ENCODE results near the gene PDE3A.

DNA sequence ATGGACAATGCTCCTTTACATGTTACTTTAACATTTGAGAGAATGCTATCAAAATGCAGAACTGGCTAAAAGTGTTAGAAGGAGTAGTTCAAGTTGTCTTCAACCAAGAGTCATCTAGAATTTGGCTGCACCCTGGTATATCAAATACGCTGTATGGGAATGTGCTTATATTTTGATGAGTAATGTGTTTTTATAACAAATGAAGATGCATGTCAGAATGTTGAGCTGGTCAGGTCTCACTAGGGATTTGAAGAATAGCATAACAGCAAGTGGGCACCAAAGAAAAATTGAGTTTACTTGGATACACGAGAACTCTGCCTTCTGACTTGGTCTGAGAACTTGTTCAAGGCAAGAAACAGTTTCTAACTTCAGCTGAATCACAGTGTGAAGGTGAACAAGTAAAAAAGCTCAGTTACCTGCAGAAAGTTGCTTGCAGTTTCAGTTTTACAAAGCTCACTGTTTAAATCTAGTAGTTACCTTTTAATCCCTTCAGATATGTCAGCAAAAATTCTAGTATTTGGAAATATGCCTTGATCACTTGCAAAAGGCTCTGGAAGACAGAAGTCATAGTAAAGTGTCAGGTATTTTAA, 82.3 kb downstream of the PDE3A start:
- TF ChIP-seq, protein P1, sequence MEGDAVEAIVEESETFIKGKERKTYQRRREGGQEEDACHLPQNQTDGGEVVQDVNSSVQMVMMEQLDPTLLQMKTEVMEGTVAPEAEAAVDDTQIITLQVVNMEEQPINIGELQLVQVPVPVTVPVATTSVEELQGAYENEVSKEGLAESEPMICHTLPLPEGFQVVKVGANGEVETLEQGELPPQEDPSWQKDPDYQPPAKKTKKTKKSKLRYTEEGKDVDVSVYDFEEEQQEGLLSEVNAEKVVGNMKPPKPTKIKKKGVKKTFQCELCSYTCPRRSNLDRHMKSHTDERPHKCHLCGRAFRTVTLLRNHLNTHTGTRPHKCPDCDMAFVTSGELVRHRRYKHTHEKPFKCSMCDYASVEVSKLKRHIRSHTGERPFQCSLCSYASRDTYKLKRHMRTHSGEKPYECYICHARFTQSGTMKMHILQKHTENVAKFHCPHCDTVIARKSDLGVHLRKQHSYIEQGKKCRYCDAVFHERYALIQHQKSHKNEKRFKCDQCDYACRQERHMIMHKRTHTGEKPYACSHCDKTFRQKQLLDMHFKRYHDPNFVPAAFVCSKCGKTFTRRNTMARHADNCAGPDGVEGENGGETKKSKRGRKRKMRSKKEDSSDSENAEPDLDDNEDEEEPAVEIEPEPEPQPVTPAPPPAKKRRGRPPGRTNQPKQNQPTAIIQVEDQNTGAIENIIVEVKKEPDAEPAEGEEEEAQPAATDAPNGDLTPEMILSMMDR (IDR thresholded peaks at IDR 0.05 in 4 of 5, conservative IDR thresholded peaks at IDR 0.05 in 1 of 5), result no peak
- TF ChIP-seq POLR2A (IDR thresholded peaks at IDR 0.05), result no peak

All from gastrocnemius medialis (tissue), 4 donors.